CD4-positive, alpha-beta T cell treated with Interferon alpha-2 for 1 hour (primary cell): ENCODE results near the gene VPS26C.
A peak's percentile ranks its signal among the peaks of the same experiment; 100 is the strongest.
"Not testable (repeated sequence)": the region's sequence is repeated elsewhere in the genome, so short reads cannot be mapped to it uniquely, and the experiment has no call there.

ENCODE experiments used
- DNase-seq, 2 donors: peaks; one replicate each; pipeline ENCODE4 v3.0.0-alpha.2; 2020 to 2022

VPS26C gene

GRCh38 chr21:37227071-37228002 is 39.8 kb downstream of the VPS26C start:
- no peak for DNase-seq

GRCh38 chr21:37226041-37226920 is 40.9 kb downstream of the VPS26C start:
- no peak for DNase-seq

- peak; percentile 49 to 58 for DNase-seq
Measured at GRCh38 chr21:37224861-37225839, 42.0 kb downstream of the VPS26C start.

GRCh38 chr21:37223804-37224345 is 43.3 kb downstream of the VPS26C start:
- no peak for DNase-seq

- not testable (repeated sequence) for DNase-seq
Measured at GRCh38 chr21:37222248-37222647, 44.9 kb downstream of the VPS26C start.

GRCh38 chr21:37220981-37221664 is 46.0 kb downstream of the VPS26C start:
- DNase-seq, result peak; percentile 92 to 95

- DNase-seq, result peak in 1 of 2 donors; percentile 57
Measured at GRCh38 chr21:37220433-37220980, 46.6 kb downstream of the VPS26C start.

- DNase-seq, result peak; percentile 19 to 49
Measured at GRCh38 chr21:37219761-37220432, 47.2 kb downstream of the VPS26C start.

- DNase-seq, result no peak
Measured at GRCh38 chr21:37214952-37215351, 52.2 kb downstream of the VPS26C start.

- no peak for DNase-seq
Measured at GRCh38 chr21:37210799-37211198, 56.3 kb downstream of the VPS26C start.

- DNase-seq, result peak in 1 of 2 donors; percentile 20
Measured at GRCh38 chr21:37210130-37210529, 57.0 kb downstream of the VPS26C start.

GRCh38 chr21:37208741-37209225 is 58.4 kb downstream of the VPS26C start:
- DNase-seq, result peak in 1 of 2 donors; percentile 20

GRCh38 chr21:37208056-37208721 is 58.9 kb downstream of the VPS26C start:
- peak; percentile 19 to 66 for DNase-seq

- DNase-seq, result no peak
Measured at GRCh38 chr21:37207441-37208009, 59.6 kb downstream of the VPS26C start.

GRCh38 chr21:37206496-37206895 is 60.6 kb downstream of the VPS26C start:
- DNase-seq, result no peak

- no peak for DNase-seq
Measured at GRCh38 chr21:37204580-37204979, 62.6 kb downstream of the VPS26C start.

GRCh38 chr21:37202221-37203110 is 64.7 kb downstream of the VPS26C start:
- no peak for DNase-seq
